Measurements from ENCODE around the gene SLC2A13. TPM values are rescaled to one million over a fixed set of nuclear protein-coding genes. Genes with fewer than 3 reads are reported as not detected.
"Not testable (repeated sequence)": the region's sequence is repeated elsewhere in the genome, so short reads cannot be mapped to it uniquely, and the experiment has no call there.

The SLC2A13 gene
- total RNA-seq, 1 donor from 2014 or later: 6.3 TPM

- intact Hi-C loops (cut with DNase I): no loop called here
Measured at GRCh38 chr12:39805651-39806050, 300.2 kb downstream of the SLC2A13 start.

GRCh38 chr12:39804898-39805297, 301.0 kb downstream of the SLC2A13 start:
- DNase-seq (ENCODE audit: missing footprints) (no peak), ATAC-seq (no peak)
- intact Hi-C loops (cut with DNase I): no loop called here

More at GRCh38 chr12:39805651-39806050, 300.2 kb downstream of the SLC2A13 start:
- no peak for ATAC-seq
- DNase-seq (ENCODE audit: missing footprints): no peak

- DNase-seq (ENCODE audit: missing footprints): no peak
- intact Hi-C loops (cut with DNase I): no loop called here
- ATAC-seq: no peak
Measured at GRCh38 chr12:39804479-39804878, 301.4 kb downstream of the SLC2A13 start.

GRCh38 chr12:39803151-39803550, 302.7 kb downstream of the SLC2A13 start:
- DNase-seq (ENCODE audit: missing footprints) (no peak), ATAC-seq (no peak)
- intact Hi-C loops (cut with DNase I): no loop called here

- intact Hi-C loops (cut with DNase I): no loop called here
- DNase-seq (ENCODE audit: missing footprints) (no peak), ATAC-seq (no peak)
Measured at GRCh38 chr12:39798977-39799376, 306.9 kb downstream of the SLC2A13 start.

- intact Hi-C loops (cut with DNase I): no loop called here
- DNase-seq (ENCODE audit: missing footprints) (no peak), ATAC-seq (no peak)
Measured at GRCh38 chr12:39798429-39798828, 307.5 kb downstream of the SLC2A13 start.

- DNase-seq (ENCODE audit: missing footprints): no peak
- intact Hi-C loops (cut with DNase I): no loop called here
- ATAC-seq: no peak
Measured at GRCh38 chr12:39795481-39795880, 310.4 kb downstream of the SLC2A13 start.

GRCh38 chr12:39792938-39793337, 312.9 kb downstream of the SLC2A13 start:
- ATAC-seq: no peak
- no peak for DNase-seq (ENCODE audit: missing footprints)
- intact Hi-C loops (cut with DNase I): no loop called here

- no peak for DNase-seq (ENCODE audit: missing footprints)
- intact Hi-C loops (cut with DNase I): no loop called here
- no peak for ATAC-seq
Measured at GRCh38 chr12:39788239-39788638, 317.6 kb downstream of the SLC2A13 start.

- intact Hi-C loops (cut with DNase I); ATAC-seq; DNase-seq (ENCODE audit: missing footprints): not testable (repeated sequence)
Measured at GRCh38 chr12:39785814-39786213, 320.1 kb downstream of the SLC2A13 start.

GRCh38 chr12:39782026-39782545, 323.8 kb downstream of the SLC2A13 start:
- ATAC-seq: no peak
- DNase-seq (ENCODE audit: missing footprints): no peak
- intact Hi-C loops (cut with DNase I): no loop called here

GRCh38 chr12:39780913-39781446, 324.9 kb downstream of the SLC2A13 start:
- DNase-seq (ENCODE audit: missing footprints): no peak
- intact Hi-C loops (cut with DNase I): no loop called here
- ATAC-seq: no peak

- intact Hi-C loops (cut with DNase I): no loop called here
- ATAC-seq: no peak
- no peak for DNase-seq (ENCODE audit: missing footprints)
Measured at GRCh38 chr12:39780411-39780912, 325.4 kb downstream of the SLC2A13 start.

GRCh38 chr12:39779768-39780340, 326.0 kb downstream of the SLC2A13 start:
- no peak for ATAC-seq
- DNase-seq (ENCODE audit: missing footprints): no peak
- intact Hi-C loops (cut with DNase I): no loop called here

GRCh38 chr12:39777465-39777864, 328.4 kb downstream of the SLC2A13 start:
- intact Hi-C loops (cut with DNase I): no loop called here
- peak; percentile 52 for DNase-seq (ENCODE audit: missing footprints)
- ATAC-seq: no peak

- intact Hi-C loops (cut with DNase I): no loop called here
- no peak for DNase-seq (ENCODE audit: missing footprints)
- ATAC-seq: no peak
Measured at GRCh38 chr12:39773266-39773665, 332.6 kb downstream of the SLC2A13 start.

- ATAC-seq (peak; percentile 46), DNase-seq (ENCODE audit: missing footprints) (no peak)
- intact Hi-C loops (cut with DNase I): no loop called here
Measured at GRCh38 chr12:39772821-39773259, 333.0 kb downstream of the SLC2A13 start.

GRCh38 chr12:39771456-39771855, 334.4 kb downstream of the SLC2A13 start:
- intact Hi-C loops (cut with DNase I): no loop called here
- ATAC-seq (no peak), DNase-seq (ENCODE audit: missing footprints) (no peak)

- intact Hi-C loops (cut with DNase I): loop anchor here (2.0 to 5.0 kb wide), 2 partner anchors 227 to 342 kb away; partner anchors contain the start of gene SLC2A13
- peak; percentile 48 for ATAC-seq
- DNase-seq (ENCODE audit: missing footprints): no peak
Measured at GRCh38 chr12:39764944-39765560, 340.8 kb downstream of the SLC2A13 start.

GRCh38 chr12:39763890-39764169, 342.1 kb downstream of the SLC2A13 start:
- ATAC-seq: no peak
- intact Hi-C loops (cut with DNase I): loop anchor here (2.0 kb wide), 1 partner anchor 343 kb away; the partner anchor contains the start of gene SLC2A13
- DNase-seq (ENCODE audit: missing footprints): no peak

Data from Right ventricle myocardium inferior (tissue), 1 donor.